ENCODE measurements around the gene GINS1.

DNA sequence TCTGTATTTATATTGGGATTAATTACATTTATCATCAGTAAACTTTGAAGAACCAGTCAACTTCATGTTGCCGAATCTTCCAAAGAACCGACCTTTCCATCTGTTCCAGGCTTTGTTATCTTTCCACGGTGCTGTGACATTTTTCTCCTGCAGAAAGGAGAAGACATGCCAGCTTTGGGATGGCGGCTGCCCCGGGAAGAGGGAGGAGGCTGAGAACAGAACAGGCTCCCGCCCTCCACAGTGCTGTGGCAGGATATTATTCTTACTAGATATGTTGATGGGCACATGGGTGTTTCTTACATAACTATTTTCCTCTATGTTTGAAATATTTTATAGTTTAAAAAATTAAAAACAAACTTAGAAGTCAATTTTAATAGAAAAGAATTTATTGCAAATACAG lies 44.9 kb downstream of the GINS1 start:
- TF ChIP-seq EZH2phosphoT487 (IDR thresholded peaks at IDR 0.05; ENCODE audit: borderline replicate concordance, low read depth, low read length) (no peak), CTCF (conservative IDR thresholded peaks at IDR 0.05; ENCODE audit: low read length) (no peak)

Measured in OCI-LY7 (cell line).